Activated B cell treated with CpG ODN at 0.5 μM for 24 hours (primary cell): ENCODE results near the gene WFIKKN1. TPM values are rescaled to one million over a fixed set of nuclear protein-coding genes. Genes with fewer than 3 reads are reported as not detected.

Source experiments
- ATAC-seq: fragments of 200-7000 bp; cut with Tn5 transposase; one replicate; pipeline ENCODE4 v1.10.0; 2021; ENCODE audit warnings: low read depth, mild to moderate bottlenecking, moderate library complexity
- CTCF ChIA-PET: fragments of 350-600 bp; sonication (Branson Sonifier 250); formaldehyde crosslinking; loops from one replicate; lab custom pipeline; 2021; ENCODE audit warnings: antibody characterized with exemption; lab: Charles Lee
- POLR2A ChIA-PET: fragments of 350-600 bp; sonication (Branson Sonifier 250); formaldehyde crosslinking; loops from one replicate; lab custom pipeline; 2021; ENCODE audit warnings: antibody characterized with exemption; lab: Charles Lee
- DNase-seq: peaks from one replicate; pipeline ENCODE4 v3.0.0; 2022
- H3K27ac Mint-ChIP-seq: one replicate; pipeline ENCODE4 v1.8.0; 2020; ENCODE audit warnings: mixed read lengths
- H3K27me3 Mint-ChIP-seq: one replicate; pipeline ENCODE4 v1.8.0; 2021; ENCODE audit warnings: mixed read lengths
- H3K36me3 Mint-ChIP-seq: one replicate; pipeline ENCODE4 v1.8.0; 2021; ENCODE audit warnings: low read depth, mixed read lengths
- H3K4me1 Mint-ChIP-seq: one replicate; pipeline ENCODE4 v1.8.0; 2021; ENCODE audit warnings: mixed read lengths
- H3K4me3 Mint-ChIP-seq: one replicate; pipeline ENCODE4 v1.8.0; 2020; ENCODE audit warnings: mild to moderate bottlenecking, mixed read lengths
- H3K9me3 Mint-ChIP-seq: one replicate; pipeline ENCODE4 v1.8.0; 2020; ENCODE audit warnings: mixed read lengths
- intact Hi-C: fragments of 100-400 bp; cut with micrococcal nuclease; formaldehyde crosslinking; loops from one replicate; pipeline ENCODE4 v1.15.1; 2024
- total RNA-seq: library from RNA; stranded (reverse); gene quantifications from 2 replicates; pipeline ENCODE4 v1.2.3, GENCODE V29; 2022
- TF ChIP-seq, protein P1 (sequence below): fragments of 200-600 bp; IDR thresholded peaks from one replicate; pipeline ENCODE4 v1.8.0; 2022; ENCODE audit warnings: antibody characterized with exemption, mild to moderate bottlenecking

The WFIKKN1 gene
- total RNA-seq, 1 donor from 2014 or later, result 0.47 TPM

DNA sequence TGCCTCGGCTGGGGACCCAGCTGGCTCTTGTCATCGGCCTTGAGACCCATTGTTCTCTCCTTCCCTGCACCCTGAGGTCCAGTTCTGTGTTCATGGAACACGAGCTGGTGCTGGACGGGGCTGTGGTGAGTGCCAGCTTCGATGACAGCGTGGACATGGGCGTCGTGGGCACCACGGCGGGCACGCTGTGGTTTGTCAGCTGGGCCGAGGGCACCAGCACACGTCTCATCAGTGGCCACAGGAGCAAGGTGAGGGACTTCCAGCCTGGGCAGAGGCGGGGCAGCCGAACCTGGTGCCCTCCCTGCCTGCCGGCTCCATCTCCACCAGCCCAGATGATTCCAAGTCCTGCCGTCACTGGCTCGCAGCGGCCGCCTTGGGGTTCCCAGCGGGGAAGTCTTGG, 31.8 kb downstream of the WFIKKN1 start:
- ChIA-PET POLR2A (no interaction called here), CTCF (no interaction called here)
- Mint-ChIP-seq H3K4me1 (peaks cover 11% of the 10 kb centered on the region), H3K27me3 (no peaks in the 10 kb centered on the region), H3K36me3 (no peaks in the 10 kb centered on the region), H3K9me3 (no peaks in the 10 kb centered on the region), H3K27ac (no peak overlapping the region), H3K4me3 (no peak overlapping the region)
- TF ChIP-seq, protein P1, sequence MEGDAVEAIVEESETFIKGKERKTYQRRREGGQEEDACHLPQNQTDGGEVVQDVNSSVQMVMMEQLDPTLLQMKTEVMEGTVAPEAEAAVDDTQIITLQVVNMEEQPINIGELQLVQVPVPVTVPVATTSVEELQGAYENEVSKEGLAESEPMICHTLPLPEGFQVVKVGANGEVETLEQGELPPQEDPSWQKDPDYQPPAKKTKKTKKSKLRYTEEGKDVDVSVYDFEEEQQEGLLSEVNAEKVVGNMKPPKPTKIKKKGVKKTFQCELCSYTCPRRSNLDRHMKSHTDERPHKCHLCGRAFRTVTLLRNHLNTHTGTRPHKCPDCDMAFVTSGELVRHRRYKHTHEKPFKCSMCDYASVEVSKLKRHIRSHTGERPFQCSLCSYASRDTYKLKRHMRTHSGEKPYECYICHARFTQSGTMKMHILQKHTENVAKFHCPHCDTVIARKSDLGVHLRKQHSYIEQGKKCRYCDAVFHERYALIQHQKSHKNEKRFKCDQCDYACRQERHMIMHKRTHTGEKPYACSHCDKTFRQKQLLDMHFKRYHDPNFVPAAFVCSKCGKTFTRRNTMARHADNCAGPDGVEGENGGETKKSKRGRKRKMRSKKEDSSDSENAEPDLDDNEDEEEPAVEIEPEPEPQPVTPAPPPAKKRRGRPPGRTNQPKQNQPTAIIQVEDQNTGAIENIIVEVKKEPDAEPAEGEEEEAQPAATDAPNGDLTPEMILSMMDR, result no peak
- ATAC-seq (no peak), DNase-seq (no peak)
- intact Hi-C loops, result no loop called here

DNA sequence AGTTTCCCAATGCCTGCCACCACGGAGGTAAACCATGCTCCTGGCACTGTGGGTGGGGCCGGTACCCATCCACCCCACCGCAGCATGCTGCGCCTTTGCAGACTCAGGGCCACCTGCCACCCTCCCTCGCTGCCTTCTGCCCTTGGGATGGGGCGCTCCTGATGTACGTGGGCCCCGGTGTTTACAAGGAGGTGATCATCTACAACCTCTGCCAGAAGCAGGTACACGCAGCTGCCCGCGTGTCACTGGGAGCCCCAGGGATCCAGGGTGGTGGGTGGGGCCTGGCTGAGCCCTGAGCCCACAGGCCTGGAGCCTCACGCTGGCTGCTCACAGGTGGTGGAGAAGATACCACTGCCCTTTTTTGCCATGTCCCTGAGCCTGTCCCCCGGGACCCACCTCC, 35.8 kb downstream of the WFIKKN1 start:
- intact Hi-C loops, result loop anchor here (5.0 kb wide), 1 partner anchor 139 kb away; the partner anchor contains the start of gene CAPN15
- Mint-ChIP-seq H3K36me3 (peaks cover 16% of the 10 kb centered on the region), H3K4me1 (peaks cover 12% of the 10 kb centered on the region), H3K27me3 (no peaks in the 10 kb centered on the region), H3K27ac (no peak overlapping the region), H3K4me3 (no peak overlapping the region), H3K9me3 (no peaks in the 10 kb centered on the region)
- ChIA-PET POLR2A (interaction anchor here (1.1 to 5.1 kb wide), 3 partner anchors 14 to 30 kb away, joined by 3 to 41 read pairs (median 14); partner anchors contain the start of genes METTL26, STUB1 and WDR24), CTCF (interaction anchor here (1.2 kb wide), 1 partner anchor 88 kb away, joined by 4 read pairs; no protein-coding TSS in a partner anchor)
- DNase-seq, result no peak
- TF ChIP-seq, protein P1, result no peak
- no peak for ATAC-seq

DNA sequence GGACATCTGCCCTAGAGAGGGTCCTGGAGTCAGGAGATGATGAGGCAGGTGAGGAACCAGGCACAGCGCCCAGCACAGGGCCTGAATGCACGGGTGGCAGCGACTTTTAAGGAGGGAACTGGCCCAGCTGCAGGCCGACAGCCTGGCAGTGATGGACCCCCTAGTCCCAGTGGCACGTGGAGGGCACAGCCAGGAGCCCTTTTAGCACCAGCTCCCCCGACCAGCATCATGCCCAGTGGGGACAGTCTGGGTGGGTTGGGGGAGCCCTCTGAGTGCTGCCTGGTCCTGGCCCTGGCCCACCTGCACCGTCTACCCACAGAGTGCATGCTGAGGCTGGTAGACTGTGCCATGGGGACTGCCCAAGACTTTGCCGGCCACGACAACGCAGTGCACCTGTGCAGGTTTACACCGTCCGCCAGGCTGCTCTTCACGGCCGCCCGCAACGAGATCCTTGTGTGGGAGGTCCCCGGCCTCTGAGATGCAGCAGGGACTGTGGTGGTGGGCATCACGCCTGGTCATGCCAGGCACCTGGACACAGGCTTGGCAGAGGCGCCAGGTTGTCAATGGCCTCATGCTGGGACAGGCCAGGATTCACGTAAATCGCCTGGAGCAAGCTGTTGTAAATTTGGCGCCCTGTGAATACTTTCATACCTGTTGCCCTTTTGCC, 36.5 kb downstream of the WFIKKN1 start:
- intact Hi-C loops, result loop anchor here (1.0 to 5.0 kb wide), 2 partner anchors 48 to 140 kb away; partner anchors contain the start of genes CAPN15 and METRN
- H3K36me3 Mint-ChIP-seq, result peaks cover 22% of the 10 kb centered on the region
- H3K4me1 Mint-ChIP-seq, result peaks cover 12% of the 10 kb centered on the region
- peak overlapping the region; percentile 80 for H3K4me3 Mint-ChIP-seq
- ChIA-PET POLR2A (interaction anchor here (0.5 to 5.1 kb wide), 7 partner anchors 9 to 560 kb away, joined by 3 to 41 read pairs (median 5); partner anchors contain the start of genes ANTKMT, JMJD8, STUB1 and WDR24), CTCF (interaction anchor here (1.2 to 1.5 kb wide), 2 partner anchors 11 to 15 kb away, joined by 3 read pairs; no protein-coding TSS in a partner anchor)
- ATAC-seq (no peak), DNase-seq (no peak)
- TF ChIP-seq, protein P1, result no peak
- peak overlapping the region; percentile 80 for H3K27ac Mint-ChIP-seq
- no peaks in the 10 kb centered on the region for H3K27me3 Mint-ChIP-seq
- no peaks in the 10 kb centered on the region for H3K9me3 Mint-ChIP-seq

DNA sequence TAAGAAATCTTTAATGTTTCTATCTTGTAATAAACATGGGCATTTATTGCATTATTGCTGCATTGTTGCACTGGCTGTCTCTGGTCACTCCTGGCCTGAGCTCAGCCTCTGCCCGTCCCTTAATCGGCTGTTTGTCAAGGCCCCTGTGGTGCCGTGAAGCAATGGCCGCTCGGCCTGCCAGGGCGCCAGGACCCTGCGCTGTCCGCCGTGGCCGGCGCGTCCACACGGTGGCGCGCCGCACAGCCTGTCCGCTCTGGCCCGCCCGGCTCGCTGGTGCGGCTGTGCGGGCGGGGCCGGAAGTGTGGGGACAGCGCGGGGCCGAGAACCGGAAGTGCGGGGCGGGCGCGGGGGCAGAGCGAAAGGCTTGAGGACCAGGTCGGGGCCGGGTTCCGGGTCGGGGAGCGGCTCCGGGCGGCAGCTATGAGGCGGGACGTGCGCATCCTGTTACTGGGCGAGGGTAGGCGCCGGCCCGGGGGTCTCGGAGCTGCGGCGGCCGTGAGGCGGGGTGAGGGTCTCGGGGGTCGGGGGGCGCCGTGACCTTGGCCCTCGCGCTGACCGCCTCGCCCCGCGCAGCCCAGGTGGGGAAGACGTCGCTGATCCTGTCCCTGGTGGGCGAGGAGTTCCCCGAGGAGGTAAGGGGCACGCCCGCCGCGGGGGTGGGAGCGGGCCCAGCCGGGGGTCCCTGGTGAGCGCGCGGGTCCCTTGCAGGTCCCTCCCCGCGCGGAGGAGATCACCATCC, 37.2 kb downstream of the WFIKKN1 start, which contains the start of gene RHOT2:
Gene RHOT2, plus strand, starts transcription at position 353 of the 739 bp plus-strand sequence. Its CDS starts 68 bp downstream, at position 421.
- intact Hi-C loops, result loop anchor here (1.0 to 5.0 kb wide), 6 partner anchors 12 to 141 kb away; partner anchors contain the start of genes CAPN15, METRN, METTL26 and STUB1
- DNase-seq (peak; percentile 96), ATAC-seq (peak; percentile 98)
- ChIA-PET CTCF (interaction anchor here (1.2 to 1.5 kb wide), 2 partner anchors 10 to 14 kb away, joined by 3 read pairs; no protein-coding TSS in a partner anchor), POLR2A (interaction anchor here (0.5 to 5.1 kb wide), 8 partner anchors 8 to 561 kb away, joined by 3 to 41 read pairs (median 5); partner anchors contain the start of genes ANTKMT, JMJD8, STUB1 and WDR24)
- no peaks in the 10 kb centered on the region for H3K27me3 Mint-ChIP-seq
- TF ChIP-seq, protein P1, result peak; percentile 7
- H3K9me3 Mint-ChIP-seq, result no peaks in the 10 kb centered on the region
- H3K27ac Mint-ChIP-seq, result peak within 1 kb of the TSS; percentile 80
- peak within 1 kb of the TSS; percentile 80 for H3K4me3 Mint-ChIP-seq
- peaks cover 12% of the 10 kb centered on the region for H3K4me1 Mint-ChIP-seq
- H3K36me3 Mint-ChIP-seq, result peaks cover 28% of the 10 kb centered on the region
